Stomach smooth muscle (tissue), 2 donors: ENCODE measurements around the gene GGN.
"Not testable (repeated sequence)": the region's sequence is repeated elsewhere in the genome, so short reads cannot be mapped to it uniquely, and the experiment has no call there.

Source experiments
- H3K27ac ChIP-seq: one replicate; pipeline ENCODE4 v1.7.0; 2013; ENCODE audit warnings: mild to moderate bottlenecking, low read length, inconsistent platforms
- H3K27me3 ChIP-seq, 2 donors: one replicate each; pipeline ENCODE4 v1.7.0; 2013; ENCODE audit warnings: low read length in 2 of 2; ENCODE audit not compliant: insufficient read depth in 2 of 2, control insufficient read depth in 1 of 2
- H3K36me3 ChIP-seq, 2 donors: one replicate each; pipeline ENCODE4 v1.7.0; 2013; ENCODE audit warnings: low read length in 2 of 2; ENCODE audit not compliant: control insufficient read depth in 2 of 2, insufficient read depth in 2 of 2
- H3K4me1 ChIP-seq: one replicate; pipeline ENCODE4 v1.7.0; 2013; ENCODE audit warnings: low read length; ENCODE audit not compliant: control insufficient read depth, insufficient read depth
- H3K4me3 ChIP-seq, 2 donors: one replicate each; pipeline ENCODE4 v1.7.0; 2013; ENCODE audit warnings: low read length in 2 of 2
- H3K9ac ChIP-seq, 2 donors: one replicate each; pipeline ENCODE4 v1.7.0; 2013; ENCODE audit warnings: low read length in 2 of 2, mild to moderate bottlenecking in 1 of 2
- H3K9me3 ChIP-seq, 2 donors: one replicate each; pipeline ENCODE4 v1.7.0; 2013; ENCODE audit warnings: low read length in 2 of 2; ENCODE audit not compliant: control insufficient read depth in 2 of 2
- donor health status: healthy.
- donor health status: Pancreatic carcinoma.

The GGN gene

DNA sequence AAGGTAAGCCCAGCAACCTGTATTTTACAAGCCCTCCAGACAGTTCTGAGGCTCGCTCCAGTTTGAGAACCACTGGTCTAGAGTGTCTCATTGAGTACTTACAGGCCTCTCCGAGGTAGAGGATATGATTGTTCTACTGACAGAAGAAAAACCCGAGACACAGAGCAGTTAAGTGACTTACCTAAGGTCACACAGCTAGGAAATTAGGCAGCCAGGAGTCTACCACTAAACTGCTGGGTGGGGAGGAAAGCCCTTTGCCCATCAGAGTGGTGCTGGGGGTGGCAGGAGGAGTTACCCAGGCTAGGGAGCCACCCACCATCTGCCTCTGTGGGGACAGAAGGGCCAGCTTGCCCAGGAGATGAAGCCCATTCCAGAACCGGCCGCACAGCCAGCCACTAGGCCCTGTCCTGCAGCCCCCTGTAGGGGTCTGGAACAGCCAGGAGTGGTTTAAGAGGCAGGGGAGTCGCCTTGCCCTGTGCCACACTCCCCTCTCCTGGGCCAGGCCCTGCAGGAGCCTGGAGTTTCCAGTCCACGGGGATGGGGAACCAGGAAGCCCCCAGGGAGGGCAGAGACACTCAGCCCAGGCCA lies 37.5 kb upstream of the GGN start:
- no peaks in the 10 kb centered on the region for H3K4me1 ChIP-seq
- no peaks in the 10 kb centered on the region for H3K36me3 ChIP-seq
- H3K9ac ChIP-seq = no peak overlapping the region
- no peak overlapping the region for H3K27ac ChIP-seq
- peaks cover 0 to 7% of the 10 kb centered on the region in 2 donors for H3K27me3 ChIP-seq
- no peaks in the 10 kb centered on the region for H3K9me3 ChIP-seq
- H3K4me3 ChIP-seq = peak overlapping the region in 1 of 2 donors; percentile 35

DNA sequence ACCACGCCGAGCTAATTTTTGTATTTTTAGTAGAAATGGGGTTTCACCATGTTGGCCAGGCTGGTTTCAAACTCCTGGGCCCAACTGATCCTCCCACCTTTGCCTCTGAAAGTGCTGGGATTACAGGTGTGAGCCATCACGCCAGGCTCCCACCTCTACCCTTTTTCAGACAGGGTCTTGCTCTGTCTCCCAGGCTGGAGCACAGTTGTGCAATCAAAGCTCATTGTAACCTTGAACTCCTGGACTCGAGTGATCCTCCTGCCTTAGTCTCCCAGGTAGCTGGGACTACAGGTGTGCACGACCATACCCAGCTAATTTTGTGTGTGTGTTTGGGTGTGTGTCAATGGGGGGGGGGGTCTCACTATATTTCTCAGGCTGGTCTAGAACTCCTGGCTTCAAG lies 36.4 kb upstream of the GGN start:
- no peak overlapping the region for H3K4me3 ChIP-seq

DNA sequence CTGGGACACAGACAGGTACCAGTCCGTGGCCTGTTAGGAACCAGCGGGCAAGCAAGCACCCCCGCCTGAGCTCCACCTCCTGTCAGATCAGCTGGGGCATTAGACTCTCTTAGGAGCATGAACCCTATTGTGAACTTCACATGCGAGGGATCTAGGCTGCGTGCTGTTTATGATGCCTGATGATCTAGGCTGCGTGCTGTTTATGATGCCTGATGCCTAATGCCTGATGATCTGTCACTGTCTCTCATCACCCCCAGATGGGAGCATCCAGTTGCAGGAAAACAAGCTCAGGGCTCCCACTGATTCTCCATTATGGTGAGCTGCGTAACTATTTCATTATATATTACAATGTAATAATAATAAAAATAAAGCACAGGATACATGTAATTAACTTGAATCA lies 34.6 kb upstream of the GGN start:
- no peaks in the 10 kb centered on the region for H3K36me3 ChIP-seq
- H3K4me3 ChIP-seq = no peak overlapping the region
- no peak overlapping the region for H3K27ac ChIP-seq
- H3K9ac ChIP-seq = no peak overlapping the region
- H3K9me3 ChIP-seq = no peaks in the 10 kb centered on the region
- H3K4me1 ChIP-seq = peaks cover 8% of the 10 kb centered on the region
- H3K27me3 ChIP-seq = peaks cover 13 to 19% of the 10 kb centered on the region in 2 donors

More for the DNA sequence above, 36.4 kb upstream of the GGN start:
- Histone ChIP-seq H3K27me3 (peaks cover 0 to 7% of the 10 kb centered on the region in 2 donors), H3K36me3 (no peaks in the 10 kb centered on the region), H3K9ac (no peak overlapping the region), H3K27ac (no peak overlapping the region), H3K9me3 (no peaks in the 10 kb centered on the region), H3K4me1 (no peaks in the 10 kb centered on the region)

DNA sequence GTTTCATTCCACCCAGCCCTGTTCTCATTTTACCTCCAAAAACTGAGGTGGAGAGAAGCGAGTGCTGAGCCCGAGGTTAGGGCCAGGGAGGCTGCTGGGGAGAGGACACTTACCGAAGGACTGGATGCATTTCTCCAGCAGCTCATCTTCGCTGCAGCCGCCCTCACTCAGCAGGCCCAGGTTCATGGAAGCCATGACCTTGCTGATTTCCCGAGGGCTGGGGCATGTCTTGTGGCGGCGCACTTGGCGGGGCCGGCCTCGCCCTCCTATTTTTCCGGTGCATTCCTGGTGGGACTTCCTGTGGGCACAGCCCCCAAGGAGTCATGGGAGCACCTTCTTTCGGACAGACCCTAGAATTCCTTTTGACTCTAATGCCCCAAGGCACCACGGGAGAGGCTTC lies 34.0 kb upstream of the GGN start:
- Histone ChIP-seq H3K9me3 (no peaks in the 10 kb centered on the region), H3K27me3 (peaks cover 15 to 23% of the 10 kb centered on the region in 2 donors), H3K27ac (no peak overlapping the region), H3K36me3 (no peaks in the 10 kb centered on the region), H3K4me1 (peaks cover 8% of the 10 kb centered on the region), H3K9ac (no peak overlapping the region), H3K4me3 (no peak overlapping the region)

DNA sequence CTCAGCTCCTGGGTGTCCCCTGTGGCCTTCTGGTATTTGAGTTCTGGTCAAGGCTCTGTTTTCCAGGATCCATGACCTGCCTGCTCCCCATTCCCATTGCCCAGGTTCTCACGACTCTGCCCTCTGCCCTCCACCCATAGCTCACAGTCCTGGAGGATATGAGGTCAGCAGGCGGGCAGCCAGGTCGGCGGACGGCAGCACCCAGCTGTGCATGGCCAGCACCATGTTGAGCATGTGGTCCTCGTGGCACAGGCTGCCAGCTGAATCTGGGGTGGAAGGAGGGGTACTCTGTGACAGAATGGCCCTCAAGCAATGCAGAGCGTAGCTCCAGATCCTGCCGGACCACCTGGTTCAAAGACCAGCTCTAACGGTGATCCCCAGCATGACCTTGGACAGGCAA lies 33.1 kb upstream of the GGN start:
- Histone ChIP-seq H3K4me1 (peaks cover 8% of the 10 kb centered on the region), H3K27ac (no peak overlapping the region), H3K9ac (no peak overlapping the region), H3K27me3 (peaks cover 15 to 23% of the 10 kb centered on the region in 2 donors), H3K4me3 (no peak overlapping the region), H3K9me3 (no peaks in the 10 kb centered on the region), H3K36me3 (no peaks in the 10 kb centered on the region)

DNA sequence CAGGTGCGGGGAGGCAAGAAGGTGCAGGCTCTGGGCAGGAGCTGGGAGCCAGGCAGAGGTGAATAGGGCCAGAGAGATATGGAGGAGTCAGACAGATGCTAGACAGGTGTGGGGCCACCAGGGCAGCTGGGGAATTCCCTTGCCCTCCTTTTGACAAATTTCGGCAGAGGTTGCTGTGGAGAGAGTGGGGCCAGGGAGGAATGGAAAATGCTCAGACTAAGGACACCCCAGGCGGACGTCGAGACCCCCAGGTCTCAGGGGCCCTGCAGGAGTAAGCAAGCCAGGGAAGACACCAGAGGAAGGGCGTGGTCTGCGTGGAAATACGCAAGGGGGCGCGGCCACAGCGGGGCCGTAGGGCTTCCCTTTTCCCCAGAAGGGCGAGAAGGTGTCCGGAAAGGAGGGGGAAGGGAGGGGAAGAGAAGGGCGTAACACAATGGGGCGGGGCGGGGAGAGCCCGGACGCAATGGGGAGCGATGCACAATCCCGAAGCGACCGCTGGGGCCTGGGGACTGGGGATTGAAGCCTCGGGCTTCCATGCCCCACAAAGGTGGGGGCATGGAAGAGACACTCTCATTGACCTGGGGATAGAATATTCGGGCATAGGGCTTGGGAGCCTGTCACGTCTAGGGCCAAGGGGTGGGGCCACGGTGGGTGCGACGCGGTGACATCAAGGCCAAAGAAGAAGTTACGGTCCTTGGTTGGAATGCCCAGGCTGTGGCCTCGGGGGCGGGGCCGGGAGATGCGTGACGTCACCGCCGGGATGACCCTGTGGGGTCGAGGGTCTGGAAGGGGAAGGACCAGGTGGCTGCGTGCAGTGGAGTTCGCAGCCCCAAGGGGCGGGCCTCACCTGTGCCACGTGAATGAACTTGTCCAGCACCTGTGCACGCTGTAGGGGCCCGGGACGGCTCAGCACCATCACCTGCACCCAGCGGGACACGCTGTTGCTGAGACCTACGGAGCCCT lies 30.0 kb upstream of the GGN start:
- Histone ChIP-seq H3K27me3 (peaks cover 18 to 21% of the 10 kb centered on the region in 2 donors), H3K4me1 (peaks cover 8% of the 10 kb centered on the region), H3K27ac (no peak overlapping the region)

DNA sequence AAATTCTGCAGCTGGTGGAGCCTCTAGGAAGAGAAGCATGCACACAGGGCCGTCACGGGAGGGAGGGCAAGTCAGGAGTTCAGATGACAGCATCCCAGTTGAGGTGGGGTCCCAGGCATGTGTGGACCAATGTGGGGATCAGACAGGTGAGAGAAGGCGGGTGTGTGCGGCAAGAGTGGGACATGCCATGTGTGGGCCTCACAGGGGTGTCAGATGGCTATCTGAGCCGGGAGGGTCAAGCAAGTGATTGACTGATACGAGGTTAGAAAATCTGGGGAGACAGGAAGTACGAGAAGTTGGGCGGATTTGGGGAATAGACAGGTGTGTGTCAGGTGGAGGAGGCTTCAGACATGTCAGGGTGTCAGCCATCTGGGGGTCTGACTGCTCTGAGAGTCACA lies 29.3 kb upstream of the GGN start:
- no peak overlapping the region for H3K9ac ChIP-seq
- no peak overlapping the region for H3K4me3 ChIP-seq
- peaks cover 8% of the 10 kb centered on the region for H3K4me1 ChIP-seq
- peaks cover 18 to 23% of the 10 kb centered on the region in 2 donors for H3K27me3 ChIP-seq
- no peaks in the 10 kb centered on the region for H3K36me3 ChIP-seq
- H3K27ac ChIP-seq = no peak overlapping the region
- no peaks in the 10 kb centered on the region for H3K9me3 ChIP-seq

More for the DNA sequence above, 30.0 kb upstream of the GGN start:
- H3K4me3 ChIP-seq = peak overlapping the region; percentile 27 to 44
- no peaks in the 10 kb centered on the region for H3K9me3 ChIP-seq
- no peaks in the 10 kb centered on the region for H3K36me3 ChIP-seq
- H3K9ac ChIP-seq = no peak overlapping the region

DNA sequence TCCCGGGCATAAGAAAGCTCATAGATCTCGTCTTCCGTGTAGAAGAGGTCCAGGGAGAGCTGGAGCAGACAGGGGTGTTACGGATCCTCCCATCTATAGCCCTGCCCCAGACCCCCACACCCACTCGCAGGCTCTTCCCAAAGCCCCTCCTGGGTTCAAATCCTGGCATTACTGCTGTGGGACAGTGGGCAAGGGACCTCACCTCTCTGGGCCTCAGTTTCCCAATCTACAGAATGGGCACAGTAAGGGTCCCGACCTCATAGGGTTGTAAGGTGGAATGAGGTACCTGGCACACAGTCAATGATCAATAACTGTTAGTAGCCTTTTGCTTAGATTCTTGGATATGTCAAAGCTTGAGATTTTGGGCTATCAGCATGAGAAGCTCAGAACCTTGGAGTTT lies 25.6 kb upstream of the GGN start:
- no peak overlapping the region for H3K4me3 ChIP-seq
- peaks cover 13 to 18% of the 10 kb centered on the region in 2 donors for H3K27me3 ChIP-seq
- no peaks in the 10 kb centered on the region for H3K36me3 ChIP-seq
- peaks cover 8% of the 10 kb centered on the region for H3K4me1 ChIP-seq
- H3K9ac ChIP-seq = no peak overlapping the region
- H3K9me3 ChIP-seq = no peaks in the 10 kb centered on the region
- no peak overlapping the region for H3K27ac ChIP-seq

DNA sequence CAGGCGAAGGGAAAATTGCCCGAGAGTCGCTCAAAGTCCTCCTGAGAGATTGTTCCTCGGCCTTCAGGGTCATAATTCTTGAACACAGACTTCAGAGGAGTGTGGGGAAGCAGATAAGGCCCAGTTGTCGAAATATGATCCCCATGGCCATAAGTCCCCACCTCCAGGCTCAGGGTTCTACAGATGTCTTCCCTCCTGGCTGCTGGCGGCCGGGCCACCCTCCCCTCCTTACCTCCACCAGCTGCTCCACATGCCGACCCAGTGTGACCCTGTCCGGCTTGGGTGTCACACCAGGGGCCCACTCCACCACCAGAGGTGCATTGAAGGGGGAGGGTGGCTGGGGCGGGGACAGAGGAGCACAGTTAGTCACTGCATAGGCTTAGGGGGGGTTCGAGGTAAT lies 25.1 kb upstream of the GGN start:
- peaks cover 9 to 13% of the 10 kb centered on the region in 2 donors for H3K27me3 ChIP-seq
- H3K4me1 ChIP-seq = peaks cover 5% of the 10 kb centered on the region
- H3K9me3 ChIP-seq = no peaks in the 10 kb centered on the region
- H3K9ac ChIP-seq = no peak overlapping the region
- no peak overlapping the region for H3K4me3 ChIP-seq
- no peak overlapping the region for H3K27ac ChIP-seq
- no peaks in the 10 kb centered on the region for H3K36me3 ChIP-seq

DNA sequence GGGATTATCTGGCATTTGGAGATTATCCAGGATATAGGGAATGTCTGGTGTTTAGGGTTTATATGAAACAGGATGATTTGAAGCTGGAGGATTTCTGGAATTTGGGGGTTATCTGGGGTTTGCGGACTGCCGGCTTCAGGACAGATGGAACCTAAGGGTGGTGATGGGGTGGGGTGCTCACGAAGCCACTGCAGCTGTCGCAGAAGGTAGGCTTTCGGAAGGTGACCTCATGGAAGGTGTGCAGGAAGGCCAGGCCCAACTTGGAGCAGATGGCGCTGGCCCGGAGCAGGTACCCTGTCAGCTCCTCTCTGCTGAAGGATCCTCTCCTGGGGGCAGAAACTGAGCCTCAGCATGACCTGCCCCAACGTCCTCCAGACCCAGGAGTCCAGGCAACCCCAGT lies 24.7 kb upstream of the GGN start:
- no peaks in the 10 kb centered on the region for H3K9me3 ChIP-seq
- H3K4me3 ChIP-seq = no peak overlapping the region
- no peaks in the 10 kb centered on the region for H3K4me1 ChIP-seq
- H3K27me3 ChIP-seq = peaks cover 6 to 10% of the 10 kb centered on the region in 2 donors
- H3K27ac ChIP-seq = no peak overlapping the region
- no peak overlapping the region for H3K9ac ChIP-seq
- H3K36me3 ChIP-seq = no peaks in the 10 kb centered on the region

DNA sequence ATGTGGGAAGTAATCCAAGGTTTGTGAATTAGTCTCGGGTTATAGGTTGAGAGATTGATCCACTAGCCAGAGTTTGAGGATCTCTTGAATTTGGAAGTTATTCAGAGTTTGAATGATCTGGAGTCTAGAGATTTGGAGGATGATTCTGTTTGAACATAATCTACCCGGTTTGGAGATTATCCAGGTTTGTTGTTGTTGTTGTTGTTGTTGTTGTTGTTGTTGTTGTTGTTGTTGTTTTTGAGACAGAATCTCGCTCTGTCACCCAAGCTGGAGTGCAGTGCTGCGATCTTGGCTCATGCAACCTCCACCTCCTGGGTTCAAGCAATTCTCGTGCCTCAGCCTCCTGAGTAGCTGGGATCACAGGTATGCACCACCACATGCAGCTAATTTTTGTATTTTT lies 24.1 kb upstream of the GGN start:
- not testable (repeated sequence) for H3K9ac ChIP-seq, H3K4me1 ChIP-seq, H3K36me3 ChIP-seq, H3K4me3 ChIP-seq, H3K27ac ChIP-seq, H3K27me3 ChIP-seq, H3K9me3 ChIP-seq
